Rectal smooth muscle tissue (tissue), 1 donor: Measurements from ENCODE around the gene JTB.
"Not testable (repeated sequence)": the region's sequence is repeated elsewhere in the genome, so short reads cannot be mapped to it uniquely, and the experiment has no call there.

Experiments used
- H3K27ac ChIP-seq: one replicate; pipeline ENCODE4 v1.7.0; 2013; ENCODE audit warnings: low read depth, low read length, inconsistent platforms
- H3K27me3 ChIP-seq: one replicate; pipeline ENCODE4 v1.7.0; 2013; ENCODE audit warnings: low read length; ENCODE audit not compliant: control insufficient read depth, insufficient read depth
- H3K36me3 ChIP-seq: one replicate; pipeline ENCODE4 v1.7.0; 2013; ENCODE audit warnings: low read length; ENCODE audit not compliant: control insufficient read depth, insufficient read depth
- H3K4me1 ChIP-seq: one replicate; pipeline ENCODE4 v1.7.0; 2013; ENCODE audit warnings: low read length; ENCODE audit not compliant: control insufficient read depth, insufficient read depth
- H3K4me3 ChIP-seq: one replicate; pipeline ENCODE4 v1.7.0; 2013; ENCODE audit warnings: low read length
- H3K9ac ChIP-seq: one replicate; pipeline ENCODE4 v1.7.0; 2013; ENCODE audit warnings: low read length

JTB gene

DNA sequence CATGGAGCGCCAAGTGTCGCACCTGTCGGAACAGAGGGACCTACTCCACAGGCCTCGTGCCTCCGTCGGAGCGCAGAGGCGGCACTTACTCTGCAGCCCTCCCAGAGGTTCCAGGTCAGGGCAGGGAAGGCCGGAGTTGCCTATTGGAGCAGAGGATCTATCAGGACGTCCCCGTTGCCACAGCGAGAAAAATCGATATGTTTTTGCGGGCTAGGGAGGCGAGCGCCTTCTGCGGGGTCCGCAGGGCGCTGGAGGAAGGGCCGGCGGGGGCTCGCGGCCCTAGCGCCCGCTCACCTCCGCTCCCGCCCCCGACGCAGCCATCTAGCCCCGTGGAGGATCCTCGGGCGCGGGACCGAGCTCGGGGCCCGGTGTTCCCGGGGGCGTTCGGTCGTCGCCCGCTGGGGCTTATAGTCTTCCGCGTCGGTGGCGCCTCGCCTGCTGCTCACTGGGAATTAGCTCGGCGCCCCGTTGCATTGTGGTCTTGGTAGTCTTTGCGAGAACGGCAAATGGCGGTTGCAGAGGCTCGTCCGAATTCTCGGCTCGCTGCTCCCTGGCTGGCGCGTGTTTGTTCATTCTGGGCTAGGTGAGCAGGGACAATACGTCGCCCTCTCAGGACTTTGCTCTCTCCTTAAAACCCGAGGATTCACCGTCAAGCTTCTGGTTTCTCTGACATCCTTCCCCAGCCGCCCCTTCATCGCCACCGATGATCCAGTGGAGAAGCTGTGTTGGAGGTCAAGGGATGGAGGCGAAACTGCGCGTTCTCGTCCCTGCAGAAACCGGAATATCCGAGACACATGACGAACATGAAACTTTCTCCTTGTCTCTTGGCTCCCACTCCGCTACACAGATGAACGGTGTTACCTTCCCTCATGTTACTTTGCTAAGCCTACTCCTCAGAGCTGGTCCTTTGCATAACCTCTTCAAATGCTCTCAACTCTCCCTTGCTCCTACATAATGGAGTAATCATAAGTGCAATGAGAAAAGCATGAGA, at the start of gene JTB:
Gene JTB (minus strand): TSS at position 425 of the 991 bp plus-strand sequence. CDS start 422 bp downstream, at position 3.
- Histone ChIP-seq H3K4me1 (peaks cover 6% of the 10 kb centered on the region), H3K27me3 (no peaks in the 10 kb centered on the region), H3K36me3 (peaks cover 5% of the 10 kb centered on the region), H3K4me3 (peak within 1 kb of the TSS; percentile 89), H3K27ac (peak within 1 kb of the TSS; percentile 79), H3K9ac (peak within 1 kb of the TSS; percentile 78)

DNA sequence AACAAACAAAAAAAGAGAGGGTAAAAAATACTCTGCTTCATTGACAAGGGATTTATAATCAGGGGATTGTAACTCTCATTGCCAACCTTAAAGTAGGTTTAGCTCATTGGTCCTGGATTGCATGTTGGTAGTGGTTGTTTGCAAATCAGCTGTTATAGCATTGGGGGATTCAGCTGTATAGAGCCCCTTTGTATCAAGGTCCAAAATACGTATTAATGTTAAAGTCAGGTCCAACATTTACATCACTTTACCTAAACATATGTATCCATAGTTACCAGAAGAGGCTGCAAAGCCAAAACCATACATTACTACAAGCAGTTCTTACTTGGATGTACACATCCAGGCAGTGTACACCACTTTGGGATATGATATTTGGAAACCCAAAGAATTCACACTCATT, 42.5 kb upstream of the JTB start:
- H3K27ac ChIP-seq = no peak overlapping the region
- H3K4me3 ChIP-seq = no peak overlapping the region
- H3K4me1 ChIP-seq = no peaks in the 10 kb centered on the region
- no peaks in the 10 kb centered on the region for H3K27me3 ChIP-seq
- no peak overlapping the region for H3K9ac ChIP-seq
- no peaks in the 10 kb centered on the region for H3K36me3 ChIP-seq

DNA sequence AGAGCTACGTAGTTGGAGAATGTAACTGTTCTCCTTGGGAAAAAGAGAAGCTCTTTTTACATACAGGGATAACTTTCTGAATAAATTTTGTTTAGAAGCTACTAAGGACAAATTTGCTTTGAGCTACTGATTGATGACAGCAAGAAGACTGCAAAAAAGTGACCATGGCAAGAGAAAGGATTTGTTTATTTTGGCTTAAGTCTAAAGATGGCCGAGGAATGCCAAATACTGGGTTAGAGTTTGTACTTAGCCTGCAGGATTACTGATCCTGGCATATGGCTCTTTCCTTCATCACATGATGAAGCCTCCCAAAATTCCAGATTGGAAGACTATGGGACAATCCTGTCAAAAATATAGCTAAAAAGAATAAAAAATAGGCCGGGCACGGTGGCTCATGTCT, 41.8 kb upstream of the JTB start:
- no peaks in the 10 kb centered on the region for H3K27me3 ChIP-seq
- H3K27ac ChIP-seq = no peak overlapping the region
- no peak overlapping the region for H3K9ac ChIP-seq
- H3K4me3 ChIP-seq = no peak overlapping the region
- H3K36me3 ChIP-seq = no peaks in the 10 kb centered on the region
- H3K4me1 ChIP-seq = no peaks in the 10 kb centered on the region

DNA sequence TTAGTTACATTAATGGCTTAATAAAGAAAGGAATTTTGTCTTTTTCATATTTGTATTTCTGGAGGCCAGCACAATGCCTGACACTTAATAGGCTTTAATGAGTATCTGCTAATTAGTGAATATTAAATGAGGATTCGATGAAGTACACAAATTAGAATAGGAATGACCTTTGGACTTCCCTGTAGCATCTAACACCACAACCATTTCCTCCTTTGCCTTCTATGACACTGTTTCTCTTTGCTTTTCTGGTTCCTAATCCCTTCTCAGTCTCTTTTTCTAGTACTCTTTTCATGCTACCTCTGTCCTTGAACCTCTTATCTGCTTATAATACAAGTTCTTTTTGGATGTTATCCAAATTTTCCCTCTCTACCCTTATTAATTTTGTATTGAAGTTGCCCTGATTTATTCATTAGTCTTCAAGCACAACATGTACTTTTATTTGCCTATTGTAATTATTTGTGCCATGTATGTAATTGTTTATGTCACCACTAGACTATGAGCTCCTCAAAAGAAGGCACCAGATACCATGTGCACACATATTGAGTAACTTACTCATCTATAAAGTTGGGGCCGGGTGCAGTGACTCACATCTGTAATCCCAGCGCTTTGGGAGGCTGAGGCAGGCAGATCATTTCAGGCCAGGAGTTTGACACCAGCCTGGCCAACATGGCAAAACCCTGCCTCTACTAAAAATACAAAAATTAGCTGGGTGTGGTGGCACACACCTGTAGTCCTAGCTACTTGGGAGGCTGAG, 36.9 kb upstream of the JTB start:
- no peaks in the 10 kb centered on the region for H3K4me1 ChIP-seq
- no peaks in the 10 kb centered on the region for H3K36me3 ChIP-seq
- no peak overlapping the region for H3K27ac ChIP-seq
- no peak overlapping the region for H3K9ac ChIP-seq
- no peaks in the 10 kb centered on the region for H3K27me3 ChIP-seq
- no peak overlapping the region for H3K4me3 ChIP-seq

DNA sequence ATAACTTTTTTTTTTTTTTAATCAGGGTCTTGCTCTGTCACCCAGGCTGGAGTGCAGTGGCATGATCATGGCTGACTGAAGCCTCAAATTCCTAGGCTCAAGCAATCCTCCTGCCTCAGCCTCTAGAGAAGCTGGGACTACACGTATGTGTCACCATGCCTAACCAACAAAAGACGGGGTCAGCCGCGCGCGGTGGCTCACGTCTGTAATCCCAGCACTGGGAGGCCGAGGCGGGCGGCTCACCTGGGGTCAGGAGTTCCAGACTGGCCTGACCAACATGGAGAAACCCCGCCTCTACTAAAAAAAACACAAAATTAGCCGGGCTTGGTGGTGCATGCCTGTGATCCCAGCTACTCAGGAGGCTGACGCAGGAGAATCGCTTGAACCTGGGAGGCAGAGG, 35.1 kb upstream of the JTB start:
- H3K4me1 ChIP-seq, H3K27me3 ChIP-seq, H3K36me3 ChIP-seq, H3K9ac ChIP-seq, H3K4me3 ChIP-seq, H3K27ac ChIP-seq: not testable (repeated sequence)

DNA sequence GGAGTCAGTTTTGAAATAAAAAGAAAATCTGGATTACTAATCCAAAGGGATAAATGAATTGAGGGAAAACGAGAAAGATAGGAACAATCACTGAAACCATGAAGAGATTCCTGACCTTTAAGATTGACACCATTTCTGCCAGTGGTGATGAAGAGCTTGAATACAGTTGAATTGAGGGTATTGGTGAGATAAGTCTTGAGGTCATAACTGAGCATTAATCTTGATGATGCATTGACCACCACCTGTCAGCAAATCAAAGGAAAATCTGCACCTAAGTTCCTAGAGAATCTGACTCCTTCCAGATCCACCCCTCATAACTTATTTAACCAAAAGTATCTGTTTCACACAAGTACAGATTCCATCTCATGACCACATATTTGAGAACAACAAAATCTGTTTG, 34.7 kb upstream of the JTB start:
- Histone ChIP-seq H3K9ac (no peak overlapping the region), H3K4me1 (no peaks in the 10 kb centered on the region), H3K27ac (no peak overlapping the region), H3K36me3 (no peaks in the 10 kb centered on the region), H3K27me3 (no peaks in the 10 kb centered on the region), H3K4me3 (no peak overlapping the region)

DNA sequence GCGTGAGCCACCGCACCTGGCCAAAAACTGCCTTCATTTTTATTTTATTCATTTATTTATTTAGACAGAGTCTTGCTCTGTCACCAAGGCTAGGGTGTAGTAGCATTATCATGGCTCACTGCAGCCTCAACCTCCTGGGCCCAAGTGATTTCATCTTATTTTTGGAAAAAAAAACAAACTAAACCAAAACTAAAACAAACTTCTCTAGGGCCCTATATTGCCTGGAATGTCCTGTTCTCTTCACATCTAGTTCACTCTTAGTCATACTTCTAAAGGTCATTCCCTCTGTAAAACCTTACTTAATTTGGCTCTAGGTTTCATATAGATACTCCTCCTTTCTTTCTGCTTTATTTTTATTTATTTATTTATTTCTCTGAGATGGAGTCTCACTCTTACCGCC, 28.7 kb upstream of the JTB start:
- H3K36me3 ChIP-seq = no peaks in the 10 kb centered on the region
- no peaks in the 10 kb centered on the region for H3K27me3 ChIP-seq
- no peak overlapping the region for H3K9ac ChIP-seq
- H3K4me3 ChIP-seq = no peak overlapping the region
- no peak overlapping the region for H3K27ac ChIP-seq
- no peaks in the 10 kb centered on the region for H3K4me1 ChIP-seq

DNA sequence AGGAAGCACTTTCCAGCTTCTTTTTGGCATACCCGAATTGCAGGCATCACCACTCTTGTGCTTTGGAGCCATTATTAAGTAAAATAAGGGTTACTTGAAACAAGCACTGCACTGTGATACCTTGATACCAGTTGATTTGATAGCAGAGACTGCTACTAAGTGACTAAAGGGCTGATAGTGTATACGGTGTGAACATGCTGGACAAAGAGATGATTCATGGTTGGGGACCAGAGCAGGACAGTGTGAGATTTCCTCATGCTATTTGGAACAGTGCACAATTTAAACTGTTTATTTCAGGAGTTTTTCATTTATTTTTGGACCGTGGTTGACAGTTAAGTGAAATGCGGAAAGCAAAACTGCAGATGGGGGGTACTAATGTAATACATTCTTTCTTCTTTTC, 22.9 kb upstream of the JTB start:
- Histone ChIP-seq H3K4me1 (no peaks in the 10 kb centered on the region), H3K9ac (no peak overlapping the region), H3K36me3 (no peaks in the 10 kb centered on the region), H3K27me3 (no peaks in the 10 kb centered on the region), H3K27ac (no peak overlapping the region), H3K4me3 (no peak overlapping the region)

DNA sequence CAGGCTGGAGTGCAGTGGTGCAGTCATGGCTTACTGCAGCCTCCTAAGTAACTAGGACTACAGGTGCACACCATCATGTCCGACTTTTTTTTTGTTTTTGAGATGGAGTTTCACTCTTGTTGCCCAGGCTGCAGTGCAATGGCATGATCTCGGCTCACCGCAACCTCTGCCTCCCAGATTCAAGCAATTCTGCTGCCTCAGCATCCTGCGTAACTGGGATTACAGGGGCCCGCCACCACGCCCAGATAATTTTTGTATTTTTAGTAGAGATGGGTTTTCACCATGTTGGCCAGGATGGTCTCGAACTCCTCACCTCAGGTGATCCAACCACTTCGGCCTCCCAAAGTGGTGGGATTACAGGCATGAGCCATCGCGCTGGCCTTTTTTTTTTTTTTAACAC, 19.4 kb upstream of the JTB start:
- not testable (repeated sequence) for H3K27ac ChIP-seq, H3K36me3 ChIP-seq, H3K9ac ChIP-seq, H3K27me3 ChIP-seq, H3K4me3 ChIP-seq, H3K4me1 ChIP-seq

DNA sequence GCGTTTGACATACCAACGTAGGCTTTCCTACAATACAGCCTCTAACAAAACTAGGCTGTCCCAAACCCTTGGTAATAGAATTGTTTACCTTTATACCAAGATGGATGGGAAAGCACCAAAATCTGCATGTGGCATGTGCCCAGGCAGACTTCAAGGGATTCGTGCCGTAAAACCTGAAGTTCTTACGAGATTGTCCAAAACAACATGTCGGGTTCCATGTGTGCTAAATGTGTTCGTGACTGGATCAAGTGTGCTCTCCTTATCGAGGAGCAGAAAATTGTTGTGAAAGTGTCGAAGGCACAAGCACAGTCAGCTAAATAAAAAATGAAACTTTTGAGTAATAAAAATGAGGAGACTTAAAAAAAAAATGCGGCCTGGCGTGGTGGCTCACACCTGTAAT, 18.2 kb upstream of the JTB start:
- Histone ChIP-seq H3K27me3 (no peaks in the 10 kb centered on the region), H3K4me3 (no peak overlapping the region), H3K36me3 (peaks cover 8% of the 10 kb centered on the region)

DNA sequence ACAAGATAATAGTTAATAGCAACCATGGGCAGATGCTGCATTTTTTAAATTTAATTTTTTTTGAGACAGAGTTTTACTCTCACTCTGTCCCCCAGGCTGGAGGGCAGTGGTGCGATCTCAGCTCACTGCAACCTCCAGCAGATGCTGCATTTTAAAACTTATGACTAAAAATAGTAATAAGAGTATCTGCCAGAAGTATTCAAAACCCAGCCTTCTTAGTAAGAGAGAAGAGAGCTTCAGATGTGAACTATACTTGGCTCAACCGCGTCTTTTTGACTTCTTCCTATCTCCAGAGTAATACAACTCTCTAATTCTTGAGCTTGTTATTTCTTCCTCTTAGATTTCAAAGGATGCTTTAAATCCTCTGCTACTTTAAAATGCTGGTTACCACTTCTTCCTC, 17.7 kb upstream of the JTB start:
- no peak overlapping the region for H3K27ac ChIP-seq
- no peak overlapping the region for H3K9ac ChIP-seq
- H3K4me1 ChIP-seq = peaks cover 11% of the 10 kb centered on the region
- no peaks in the 10 kb centered on the region for H3K27me3 ChIP-seq
- H3K4me3 ChIP-seq = no peak overlapping the region
- peaks cover 8% of the 10 kb centered on the region for H3K36me3 ChIP-seq

More for the DNA sequence above, 18.2 kb upstream of the JTB start:
- Histone ChIP-seq H3K4me1 (peaks cover 11% of the 10 kb centered on the region), H3K27ac (no peak overlapping the region), H3K9ac (no peak overlapping the region)

DNA sequence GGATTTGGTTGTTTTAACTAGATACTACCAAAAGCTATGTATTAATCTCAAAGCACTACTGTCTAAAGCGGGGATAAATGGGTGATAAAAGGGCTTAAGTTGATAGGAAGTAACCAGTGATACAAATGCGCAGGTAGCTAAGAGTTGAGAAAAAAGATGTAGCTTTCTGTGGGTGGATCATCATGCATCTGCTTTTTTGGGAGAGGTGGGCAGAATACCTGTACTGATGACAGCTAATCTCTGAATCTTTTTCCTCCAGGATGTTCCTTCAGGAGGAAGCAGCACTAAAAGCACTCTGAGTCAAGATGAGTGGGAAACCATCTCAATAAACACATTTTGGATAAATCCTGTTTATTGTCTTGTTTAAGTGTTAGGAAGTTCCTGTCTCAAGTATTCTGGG, 14.3 kb upstream of the JTB start:
- Histone ChIP-seq H3K36me3 (peaks cover 8% of the 10 kb centered on the region), H3K27me3 (no peaks in the 10 kb centered on the region), H3K9ac (no peak overlapping the region), H3K27ac (peak overlapping the region; percentile 99), H3K4me3 (peak overlapping the region; percentile 100), H3K4me1 (peaks cover 11% of the 10 kb centered on the region)
